HEK293 (cell line): ENCODE results near the gene GOLGA6L1.

Experiments used
- MEIS1 ChIP-seq: sonication (generic); formaldehyde crosslinking; IDR thresholded peaks from 2 replicates; pipeline ENCODE4 v1.8.1; 2022; ENCODE audit warnings: missing genetic modification reagents, mild to moderate bottlenecking, borderline replicate concordance
- SP7 ChIP-seq: fragments of 450-650 bp; formaldehyde crosslinking; IDR thresholded peaks from 2 replicates; pipeline ENCODE4 v1.5.1; 2016; ENCODE audit warnings: missing biosample characterization, missing genetic modification characterization
- ZBTB8A ChIP-seq: fragments of 450-650 bp; formaldehyde crosslinking; IDR thresholded peaks from 2 replicates; pipeline ENCODE4 v1.5.1; 2016; ENCODE audit warnings: missing biosample characterization, missing genetic modification characterization
- ZNF785 ChIP-seq: fragments of 450-650 bp; formaldehyde crosslinking; IDR thresholded peaks from 2 replicates; pipeline ENCODE4 v1.5.1; 2016; ENCODE audit warnings: missing biosample characterization, missing genetic modification characterization
- ZSCAN16 ChIP-seq: fragments of 450-650 bp; formaldehyde crosslinking; IDR thresholded peaks from 2 replicates; pipeline ENCODE4 v1.5.1; 2016; ENCODE audit warnings: missing biosample characterization, missing genetic modification characterization
- TF ChIP-seq, protein P1 (sequence below): fragments of 450-650 bp; formaldehyde crosslinking; conservative IDR thresholded peaks from 2 replicates; pipeline ENCODE4 v1.5.1; 2016; ENCODE audit warnings: low read depth, missing biosample characterization, missing genetic modification characterization

Gene GOLGA6L1

DNA sequence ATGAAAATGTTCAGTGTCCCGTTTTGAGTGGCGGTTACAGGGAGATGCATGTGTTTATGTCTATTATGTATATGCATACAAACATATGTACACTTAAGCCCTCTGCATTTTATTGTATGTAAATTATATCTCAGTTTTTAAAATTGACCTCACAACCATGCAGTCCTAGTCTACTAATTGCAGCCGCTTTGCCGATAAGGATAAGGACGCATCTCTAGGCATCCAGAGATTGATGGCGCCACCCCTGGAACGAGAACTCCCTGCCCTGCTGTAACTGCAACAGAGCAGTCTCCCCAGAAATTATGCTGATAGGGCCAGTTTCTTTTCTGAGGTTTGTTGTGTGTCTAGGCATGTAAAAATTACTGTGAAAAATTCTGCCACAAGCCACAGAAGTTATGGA is 56.9 kb downstream of the GOLGA6L1 start (continued):
- TF ChIP-seq SP7: no peak
- no peak for TF ChIP-seq MEIS1
- no peak for TF ChIP-seq ZBTB8A
- TF ChIP-seq, protein P1, sequence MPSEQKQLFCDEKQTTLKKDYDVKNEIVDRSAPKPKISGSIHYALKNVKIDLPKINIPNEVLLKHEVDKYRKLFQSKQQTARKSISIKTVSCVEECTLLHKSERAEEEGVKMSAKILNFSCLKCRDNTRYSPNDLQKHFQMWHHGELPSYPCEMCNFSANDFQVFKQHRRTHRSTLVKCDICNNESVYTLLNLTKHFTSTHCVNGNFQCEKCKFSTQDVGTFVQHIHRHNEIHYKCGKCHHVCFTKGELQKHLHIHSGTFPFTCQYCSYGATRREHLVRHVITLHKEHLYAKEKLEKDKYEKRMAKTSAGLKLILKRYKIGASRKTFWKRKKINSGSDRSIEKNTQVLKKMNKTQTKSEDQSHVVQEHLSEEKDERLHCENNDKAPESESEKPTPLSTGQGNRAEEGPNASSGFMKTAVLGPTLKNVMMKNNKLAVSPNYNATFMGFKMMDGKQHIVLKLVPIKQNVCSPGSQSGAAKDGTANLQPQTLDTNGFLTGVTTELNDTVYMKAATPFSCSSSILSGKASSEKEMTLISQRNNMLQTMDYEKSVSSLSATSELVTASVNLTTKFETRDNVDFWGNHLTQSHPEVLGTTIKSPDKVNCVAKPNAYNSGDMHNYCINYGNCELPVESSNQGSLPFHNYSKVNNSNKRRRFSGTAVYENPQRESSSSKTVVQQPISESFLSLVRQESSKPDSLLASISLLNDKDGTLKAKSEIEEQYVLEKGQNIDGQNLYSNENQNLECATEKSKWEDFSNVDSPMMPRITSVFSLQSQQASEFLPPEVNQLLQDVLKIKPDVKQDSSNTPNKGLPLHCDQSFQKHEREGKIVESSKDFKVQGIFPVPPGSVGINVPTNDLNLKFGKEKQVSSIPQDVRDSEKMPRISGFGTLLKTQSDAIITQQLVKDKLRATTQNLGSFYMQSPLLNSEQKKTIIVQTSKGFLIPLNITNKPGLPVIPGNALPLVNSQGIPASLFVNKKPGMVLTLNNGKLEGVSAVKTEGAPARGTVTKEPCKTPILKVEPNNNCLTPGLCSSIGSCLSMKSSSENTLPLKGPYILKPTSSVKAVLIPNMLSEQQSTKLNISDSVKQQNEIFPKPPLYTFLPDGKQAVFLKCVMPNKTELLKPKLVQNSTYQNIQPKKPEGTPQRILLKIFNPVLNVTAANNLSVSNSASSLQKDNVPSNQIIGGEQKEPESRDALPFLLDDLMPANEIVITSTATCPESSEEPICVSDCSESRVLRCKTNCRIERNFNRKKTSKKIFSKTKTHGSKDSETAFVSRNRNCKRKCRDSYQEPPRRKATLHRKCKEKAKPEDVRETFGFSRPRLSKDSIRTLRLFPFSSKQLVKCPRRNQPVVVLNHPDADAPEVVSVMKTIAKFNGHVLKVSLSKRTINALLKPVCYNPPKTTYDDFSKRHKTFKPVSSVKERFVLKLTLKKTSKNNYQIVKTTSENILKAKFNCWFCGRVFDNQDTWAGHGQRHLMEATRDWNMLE (tag by site-specific recombination): no peak
- TF ChIP-seq ZSCAN16 (tag by site-specific recombination): no peak
- TF ChIP-seq ZNF785 (tag by site-specific recombination): no peak
